AG04450 (cell line): Measurements from ENCODE around the gene GFOD1. TPM values are rescaled to one million over a fixed set of nuclear protein-coding genes. Genes with fewer than 3 reads are reported as not detected.

ENCODE experiments used
- CTCF ChIA-PET: fragments of 300-600, 350-600 bp; formaldehyde crosslinking; extraction: SDS; loops from one replicate; lab custom pipeline; 2022; ENCODE audit warnings: antibody characterized with exemption, inconsistent platforms; lab: Charles Lee
- POLR2A ChIA-PET: fragments of 350-600 bp; formaldehyde crosslinking; extraction: SDS; loops from one replicate; lab custom pipeline; 2021; ENCODE audit warnings: antibody characterized with exemption, inconsistent platforms; lab: Yijun Ruan, JAX
- DNase-seq: peaks from one replicate; pipeline ENCODE4 v3.0.0-alpha.2; 2011; ENCODE audit warnings: low read depth, low spot score
- H3K27ac ChIP-seq: one replicate; pipeline ENCODE4 v1.5.1; 2012; ENCODE audit warnings: low read depth, low read length, control low read depth
- H3K27me3 ChIP-seq: one replicate; pipeline ENCODE4 v1.6.0; 2012; ENCODE audit warnings: low read length; ENCODE audit not compliant: control insufficient read depth, insufficient read depth
- H3K4me3 ChIP-seq: 2 replicates; pipeline ENCODE4 v1.5.1; 2011; ENCODE audit warnings: mild to moderate bottlenecking, low read depth, low read length, control low read depth
- H3K9me3 ChIP-seq: 2 replicates; pipeline ENCODE4 v1.5.1; 2012; ENCODE audit warnings: low read length; ENCODE audit not compliant: control insufficient read depth, insufficient read depth
- polyA plus RNA-seq: library from polyadenylated mRNA; depleted of rRNA; stranded (reverse); fragments of >200 nt; gene quantifications from 2 replicates; pipeline ENCODE4 v1.2.3, GENCODE V29; 2011
- TF ChIP-seq, protein P1 (sequence below): IDR thresholded peaks from 2 replicates; pipeline ENCODE4 v1.5.1; 2011; ENCODE audit warnings: low read depth, low read length, control low read depth, inconsistent platforms

The GFOD1 gene
- polyA plus RNA-seq, 1 experiment = 3.0 TPM

DNA sequence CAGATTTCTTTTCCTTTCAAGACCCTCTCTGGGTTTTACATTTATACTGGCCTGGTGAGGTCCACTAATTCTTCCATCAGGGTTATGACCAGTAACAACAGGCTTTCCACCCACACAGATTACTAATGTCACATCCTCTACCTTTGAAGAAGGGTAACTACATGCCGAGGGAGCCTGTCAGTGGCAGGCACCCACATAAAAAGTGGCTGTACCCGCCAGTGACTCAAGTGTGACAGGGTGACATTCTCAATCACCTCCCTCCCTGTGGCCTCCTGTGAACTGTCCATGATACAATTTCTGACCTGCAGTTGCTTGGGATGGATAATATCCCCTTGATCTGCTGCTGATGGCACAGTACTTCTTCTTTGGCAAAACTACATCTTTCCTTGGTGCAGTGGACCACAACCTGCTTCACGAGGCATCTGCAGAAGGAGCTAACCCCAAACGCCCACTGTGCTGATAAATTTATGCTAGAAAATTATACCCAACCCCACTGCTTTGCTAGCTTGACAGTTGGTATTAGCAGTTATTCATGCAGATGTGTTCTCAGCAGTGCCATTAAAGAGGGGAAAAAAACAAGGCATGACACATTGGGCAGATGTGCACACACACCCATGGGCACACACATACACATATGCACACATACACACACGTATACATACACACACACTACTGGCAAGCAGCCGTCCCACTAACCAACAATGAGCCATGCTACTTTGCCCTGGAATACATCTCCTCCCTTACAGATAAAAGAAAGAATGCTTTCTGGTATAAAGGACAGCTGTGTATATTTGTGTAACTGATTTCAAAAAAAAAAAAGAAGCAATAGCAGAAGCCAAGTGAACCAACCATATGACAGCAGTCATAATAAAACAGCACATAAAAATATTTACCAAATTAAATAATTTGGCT, 20.8 kb downstream of the GFOD1 start:
- TF ChIP-seq, protein P1, sequence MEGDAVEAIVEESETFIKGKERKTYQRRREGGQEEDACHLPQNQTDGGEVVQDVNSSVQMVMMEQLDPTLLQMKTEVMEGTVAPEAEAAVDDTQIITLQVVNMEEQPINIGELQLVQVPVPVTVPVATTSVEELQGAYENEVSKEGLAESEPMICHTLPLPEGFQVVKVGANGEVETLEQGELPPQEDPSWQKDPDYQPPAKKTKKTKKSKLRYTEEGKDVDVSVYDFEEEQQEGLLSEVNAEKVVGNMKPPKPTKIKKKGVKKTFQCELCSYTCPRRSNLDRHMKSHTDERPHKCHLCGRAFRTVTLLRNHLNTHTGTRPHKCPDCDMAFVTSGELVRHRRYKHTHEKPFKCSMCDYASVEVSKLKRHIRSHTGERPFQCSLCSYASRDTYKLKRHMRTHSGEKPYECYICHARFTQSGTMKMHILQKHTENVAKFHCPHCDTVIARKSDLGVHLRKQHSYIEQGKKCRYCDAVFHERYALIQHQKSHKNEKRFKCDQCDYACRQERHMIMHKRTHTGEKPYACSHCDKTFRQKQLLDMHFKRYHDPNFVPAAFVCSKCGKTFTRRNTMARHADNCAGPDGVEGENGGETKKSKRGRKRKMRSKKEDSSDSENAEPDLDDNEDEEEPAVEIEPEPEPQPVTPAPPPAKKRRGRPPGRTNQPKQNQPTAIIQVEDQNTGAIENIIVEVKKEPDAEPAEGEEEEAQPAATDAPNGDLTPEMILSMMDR = no peak
- POLR2A ChIA-PET = interaction anchor here (1.0 kb wide), 1 partner anchor 112 kb away, joined by 3 read pairs; no protein-coding TSS in a partner anchor
- Histone ChIP-seq H3K27ac (no peak overlapping the region), H3K9me3 (peaks cover 3% of the 10 kb centered on the region; the same call in 1 of the 2 replicates), H3K4me3 (no peak overlapping the region), H3K27me3 (no peaks in the 10 kb centered on the region)
- CTCF ChIA-PET = interaction anchor here (0.8 kb wide), 1 partner anchor 75 kb away, joined by 3 read pairs; no protein-coding TSS in a partner anchor
- DNase-seq = no peak

DNA sequence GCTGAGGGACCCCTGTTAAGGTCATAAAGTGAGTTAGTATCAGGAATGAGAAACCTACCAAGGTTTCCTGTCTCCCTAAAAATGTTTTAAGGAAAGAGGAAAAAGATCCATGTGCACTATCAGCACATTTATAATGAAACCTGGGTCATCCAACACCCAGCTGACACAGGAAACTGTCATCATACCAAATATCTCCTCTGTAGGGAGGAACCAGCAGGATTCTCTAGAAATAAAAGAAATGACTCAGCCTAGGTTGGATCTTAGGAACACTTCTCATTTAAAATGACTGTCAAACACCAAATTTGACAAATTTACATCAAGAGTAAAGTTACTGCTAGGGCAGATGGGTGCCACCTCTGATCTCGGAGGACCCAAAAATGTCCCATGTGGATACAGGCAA, 21.7 kb downstream of the GFOD1 start:
- no peak overlapping the region for H3K27ac ChIP-seq
- POLR2A ChIA-PET = no interaction called here
- H3K4me3 ChIP-seq = no peak overlapping the region
- no peaks in the 10 kb centered on the region for H3K27me3 ChIP-seq
- H3K9me3 ChIP-seq = peaks cover 3% of the 10 kb centered on the region; the same call in 1 of the 2 replicates
- no peak for DNase-seq
- TF ChIP-seq, protein P1 = no peak
- CTCF ChIA-PET = no interaction called here

DNA sequence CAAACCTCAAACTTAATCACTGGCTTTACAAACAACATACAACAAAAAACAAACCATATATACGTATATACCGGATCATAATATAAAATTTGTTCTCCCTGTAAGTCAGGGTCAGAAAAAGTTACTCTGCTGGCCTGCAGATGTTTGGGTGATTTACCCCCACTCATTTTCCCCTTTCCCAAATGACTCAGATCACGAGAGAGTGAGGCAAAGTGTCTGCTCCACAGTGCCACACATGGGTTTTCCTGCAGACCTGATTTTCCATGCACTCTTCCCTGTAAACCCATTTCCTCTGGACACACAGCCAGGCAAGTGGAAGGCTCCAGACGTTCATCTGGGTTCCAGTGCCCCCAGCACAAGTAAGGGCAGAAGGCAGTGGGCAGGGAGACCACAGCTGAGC, 23.5 kb downstream of the GFOD1 start:
- DNase-seq = no peak
- Histone ChIP-seq H3K27me3 (no peaks in the 10 kb centered on the region), H3K9me3 (peaks cover 3% of the 10 kb centered on the region; the same call in 1 of the 2 replicates), H3K27ac (no peak overlapping the region), H3K4me3 (no peak overlapping the region)
- ChIA-PET POLR2A (no interaction called here), CTCF (no interaction called here)
- TF ChIP-seq, protein P1 = peak; percentile 8; the same call in 1 of the 2 replicates

DNA sequence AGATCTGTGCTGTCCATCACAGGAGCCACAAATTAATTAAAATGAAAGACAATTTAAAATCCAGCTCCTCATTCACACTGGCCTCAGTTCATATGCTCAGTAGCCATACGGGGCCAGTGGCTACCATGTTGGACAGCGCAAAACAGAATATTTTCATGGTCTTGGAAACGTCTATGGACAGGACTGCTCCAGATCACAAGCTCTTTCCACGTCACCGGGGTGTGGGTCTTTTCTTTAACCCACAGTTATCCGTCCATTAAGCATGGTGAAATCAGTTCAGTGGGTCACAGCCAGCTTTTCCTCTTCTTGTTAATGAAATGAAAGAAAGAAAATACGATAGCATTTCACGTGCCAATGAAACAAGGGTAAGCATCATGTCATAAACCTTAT, 24.1 kb downstream of the GFOD1 start:
- Histone ChIP-seq H3K27me3 (no peaks in the 10 kb centered on the region), H3K27ac (no peak overlapping the region), H3K4me3 (no peak overlapping the region), H3K9me3 (no peaks in the 10 kb centered on the region; the same call in 1 of the 2 replicates)
- TF ChIP-seq, protein P1 = no peak
- CTCF ChIA-PET = interaction anchor here (1.3 kb wide), 1 partner anchor 24 kb away, joined by 4 read pairs; no protein-coding TSS in a partner anchor
- POLR2A ChIA-PET = no interaction called here
- DNase-seq = no peak
